HepG2 (cell line): ENCODE results near the gene RAD54L2. TPM values are rescaled to one million over a fixed set of nuclear protein-coding genes. Genes with fewer than 3 reads are reported as not detected.
A peak's percentile ranks its signal among the peaks of the same experiment; 100 is the strongest.

Source experiments
- DBP ChIP-seq: sonication (generic); formaldehyde crosslinking; IDR thresholded peaks from 2 replicates; pipeline ENCODE4 v1.4.0; 2020; ENCODE audit warnings: missing genetic modification reagents; ENCODE audit errors: not compliant biosample characterization
- IKZF5 ChIP-seq: IDR thresholded peaks from 2 replicates; pipeline ENCODE4 v1.6.1; 2018; ENCODE audit warnings: missing genetic modification reagents, mild to moderate bottlenecking, missing compliant biosample characterization
- JARID2 ChIP-seq: sonication (generic); formaldehyde crosslinking; IDR thresholded peaks from 2 replicates; pipeline ENCODE4 v1.8.1; 2023; ENCODE audit warnings: missing genetic modification reagents, inconsistent platforms; ENCODE audit not compliant: insufficient replicate concordance
- KDM4B ChIP-seq: sonication (generic); formaldehyde crosslinking; IDR thresholded peaks from 2 replicates; pipeline ENCODE4 v1.4.0; 2020; ENCODE audit warnings: missing genetic modification reagents
- KMT2B ChIP-seq: IDR thresholded peaks from 2 replicates; pipeline ENCODE4 v1.6.1; 2016; ENCODE audit warnings: missing genetic modification reagents, missing compliant biosample characterization
- NCOR1 ChIP-seq: fragments of 200-600 bp; sonication (generic); IDR thresholded peaks from 2 replicates; pipeline ENCODE4 v1.7.0; 2017; ENCODE audit warnings: antibody characterized with exemption, low read length, borderline replicate concordance
- NFE2L1 ChIP-seq: sonication (generic); formaldehyde crosslinking; IDR thresholded peaks from 2 replicates; pipeline ENCODE4 v1.4.0; 2020; ENCODE audit warnings: missing genetic modification reagents, mild to moderate bottlenecking, borderline replicate concordance
- PREB ChIP-seq: sonication (generic); formaldehyde crosslinking; IDR thresholded peaks from 2 replicates; pipeline ENCODE4 v1.4.0; 2020; ENCODE audit warnings: missing genetic modification reagents
- RORA ChIP-seq: sonication (generic); formaldehyde crosslinking; IDR thresholded peaks from 2 replicates; pipeline ENCODE4 v1.5.0; 2020; ENCODE audit warnings: mild to moderate bottlenecking, missing genetic modification reagents, moderate library complexity
- RXRB ChIP-seq: IDR thresholded peaks from 2 replicates; pipeline ENCODE4 v1.6.1; 2016; ENCODE audit warnings: borderline replicate concordance, missing genetic modification reagents, missing compliant biosample characterization
- SAP130 ChIP-seq: IDR thresholded peaks from 2 replicates; pipeline ENCODE4 v1.6.1; 2016; ENCODE audit warnings: low read depth
- TIGD3 ChIP-seq: sonication (generic); formaldehyde crosslinking; IDR thresholded peaks from 2 replicates; pipeline ENCODE4 v1.5.1; 2020; ENCODE audit warnings: mild to moderate bottlenecking, missing genetic modification reagents, borderline replicate concordance
- ZNF513 ChIP-seq: sonication (generic); formaldehyde crosslinking; conservative IDR thresholded peaks from 2 replicates; pipeline ENCODE4 v1.5.0; 2020; ENCODE audit warnings: missing genetic modification reagents
- ZNF569 ChIP-seq: sonication (generic); formaldehyde crosslinking; IDR thresholded peaks from 2 replicates; pipeline ENCODE4 v1.5.0; 2020; ENCODE audit warnings: mild to moderate bottlenecking, missing genetic modification reagents, moderate library complexity, borderline replicate concordance
- ZNF792 ChIP-seq: IDR thresholded peaks from 2 replicates; pipeline ENCODE4 v1.6.1; 2016
- polyA plus RNA-seq, 8 experiments: library from polyadenylated mRNA; depleted of rRNA in 3 of 8; stranded (reverse) in 7 of 8; unstranded in 1 of 8; fragments of >200 nt; fragmentation: Illumina TruSeq in 4 of 8; extraction: Trizol in 4 of 8; gene quantifications; 2 replicates each; pipeline versions ENCODE4 v1.2.1 to v1.2.3, GENCODE V29; 2011 to 2016; ENCODE audit warnings: low read depth in 4 of 8, missing spikeins in 1 of 8, mixed read lengths in 1 of 8; ENCODE audit not compliant: insufficient read depth in 1 of 8
- total RNA-seq, 5 experiments: library from RNA; depleted of rRNA; stranded (reverse); fragments of >200 nt; fragmentation: Illumina TruSeq; extraction: Trizol; gene quantifications; 2 replicates each; pipeline ENCODE4 v1.2.3, GENCODE V29; 2016; ENCODE audit warnings: low read depth in 1 of 5
- TF ChIP-seq, protein P1 (sequence below): IDR thresholded peaks from 2 replicates; pipeline ENCODE4 v1.6.1; 2016; ENCODE audit warnings: low read depth
- TF ChIP-seq, protein P2 (sequence below): IDR thresholded peaks from 2 replicates; pipeline ENCODE4 v1.6.1; 2016; ENCODE audit warnings: mild to moderate bottlenecking, missing biosample characterization, missing genetic modification reagents
- TF ChIP-seq, protein P3 (sequence below): sonication (generic); formaldehyde crosslinking; IDR thresholded peaks from 2 replicates; pipeline ENCODE4 v1.8.1; 2023; ENCODE audit warnings: mild to moderate bottlenecking, missing genetic modification reagents

The RAD54L2 gene
- total and polyA plus RNA-seq, 2 of the 13 experiments (the other 11 are each of a cell fraction or from before 2014, with no cell fraction given), result 5.5 to 14.8 TPM

DNA sequence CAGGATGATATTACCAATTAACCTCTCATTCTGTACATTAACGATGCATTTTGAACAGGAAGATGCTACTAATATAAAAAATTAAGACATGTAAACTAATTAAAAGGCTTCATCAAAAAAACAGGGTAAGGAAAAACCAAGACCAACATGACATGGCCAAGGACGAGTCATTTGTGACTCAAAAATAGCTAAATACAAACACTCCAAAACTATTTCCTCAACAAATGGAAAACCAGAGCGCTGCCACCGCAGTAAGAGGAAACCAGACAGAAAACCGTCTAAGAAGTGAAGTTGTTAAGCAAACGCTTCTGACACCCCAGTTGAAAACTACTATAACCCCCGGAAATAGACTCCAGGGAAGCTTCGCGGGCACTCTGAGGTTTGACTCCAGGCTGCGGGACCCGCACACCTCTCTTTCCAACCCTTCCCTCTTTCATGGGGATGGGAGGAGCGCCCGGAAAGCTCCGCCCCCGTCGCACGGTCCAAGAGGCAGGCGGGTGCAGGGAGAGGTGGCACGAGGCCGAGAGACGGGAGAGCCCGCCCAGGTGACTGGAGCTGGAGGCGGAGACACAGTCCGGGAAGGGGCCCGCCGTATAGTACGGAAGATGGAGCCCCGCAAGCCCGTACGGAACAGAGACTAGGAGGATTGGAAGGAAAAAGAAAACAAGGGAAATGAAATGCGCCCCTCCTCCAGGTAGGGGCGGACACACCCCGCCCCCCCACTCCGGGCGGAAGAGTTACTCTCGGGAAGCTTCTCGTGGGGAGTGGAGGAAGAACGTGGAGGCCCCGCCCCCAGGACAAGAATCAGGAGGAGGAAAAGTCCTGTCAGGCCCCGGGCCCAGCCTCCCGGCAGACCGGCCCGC lies 39.4 kb upstream of the RAD54L2 start (continued):
- peak; percentile 64 for TF ChIP-seq IKZF5
- no peak for TF ChIP-seq NFE2L1 (CRISPR knock-in tag)
- TF ChIP-seq TIGD3 (CRISPR knock-in tag), result 0 out of 2 replicates have a peak, but pooled peaks have one; percentile 75
- no peak for TF ChIP-seq ZNF513 (CRISPR knock-in tag)
- peak; percentile 56 for TF ChIP-seq KMT2B (CRISPR knock-in tag)
- no peak for TF ChIP-seq ZNF569 (CRISPR knock-in tag)
- peak; percentile 73 for TF ChIP-seq JARID2
- TF ChIP-seq DBP (CRISPR knock-in tag), result no peak
- TF ChIP-seq KDM4B (CRISPR knock-in tag), result no peak
- peak; percentile 93 for TF ChIP-seq SAP130
- no peak for TF ChIP-seq ZNF792 (CRISPR knock-in tag)
- TF ChIP-seq, protein P1, sequence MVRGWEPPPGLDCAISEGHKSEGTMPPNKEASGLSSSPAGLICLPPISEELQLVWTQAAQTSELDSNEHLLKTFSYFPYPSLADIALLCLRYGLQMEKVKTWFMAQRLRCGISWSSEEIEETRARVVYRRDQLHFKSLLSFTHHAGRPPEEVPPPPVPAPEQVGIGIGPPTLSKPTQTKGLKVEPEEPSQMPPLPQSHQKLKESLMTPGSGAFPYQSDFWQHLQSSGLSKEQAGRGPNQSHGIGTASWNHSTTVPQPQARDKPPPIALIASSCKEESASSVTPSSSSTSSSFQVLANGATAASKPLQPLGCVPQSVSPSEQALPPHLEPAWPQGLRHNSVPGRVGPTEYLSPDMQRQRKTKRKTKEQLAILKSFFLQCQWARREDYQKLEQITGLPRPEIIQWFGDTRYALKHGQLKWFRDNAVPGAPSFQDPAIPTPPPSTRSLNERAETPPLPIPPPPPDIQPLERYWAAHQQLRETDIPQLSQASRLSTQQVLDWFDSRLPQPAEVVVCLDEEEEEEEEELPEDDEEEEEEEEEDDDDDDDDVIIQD (CRISPR knock-in tag), result 0 out of 2 replicates have a peak, but pooled peaks have one; percentile 39
- TF ChIP-seq, protein P2, sequence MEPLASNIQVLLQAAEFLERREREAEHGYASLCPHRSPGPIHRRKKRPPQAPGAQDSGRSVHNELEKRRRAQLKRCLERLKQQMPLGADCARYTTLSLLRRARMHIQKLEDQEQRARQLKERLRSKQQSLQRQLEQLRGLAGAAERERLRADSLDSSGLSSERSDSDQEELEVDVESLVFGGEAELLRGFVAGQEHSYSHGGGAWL (CRISPR knock-in tag), result peak; percentile 35; the same call in 1 of the 2 replicates
- TF ChIP-seq, protein P3, sequence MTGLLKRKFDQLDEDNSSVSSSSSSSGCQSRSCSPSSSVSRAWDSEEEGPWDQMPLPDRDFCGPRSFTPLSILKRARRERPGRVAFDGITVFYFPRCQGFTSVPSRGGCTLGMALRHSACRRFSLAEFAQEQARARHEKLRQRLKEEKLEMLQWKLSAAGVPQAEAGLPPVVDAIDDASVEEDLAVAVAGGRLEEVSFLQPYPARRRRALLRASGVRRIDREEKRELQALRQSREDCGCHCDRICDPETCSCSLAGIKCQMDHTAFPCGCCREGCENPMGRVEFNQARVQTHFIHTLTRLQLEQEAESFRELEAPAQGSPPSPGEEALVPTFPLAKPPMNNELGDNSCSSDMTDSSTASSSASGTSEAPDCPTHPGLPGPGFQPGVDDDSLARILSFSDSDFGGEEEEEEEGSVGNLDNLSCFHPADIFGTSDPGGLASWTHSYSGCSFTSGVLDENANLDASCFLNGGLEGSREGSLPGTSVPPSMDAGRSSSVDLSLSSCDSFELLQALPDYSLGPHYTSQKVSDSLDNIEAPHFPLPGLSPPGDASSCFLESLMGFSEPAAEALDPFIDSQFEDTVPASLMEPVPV (CRISPR knock-in tag), result no peak; the same call in 1 of the 2 replicates
- peak; percentile 27; the same call in 1 of the 2 replicates for TF ChIP-seq RXRB
- TF ChIP-seq NCOR1, result peak; percentile 10; the same call in 1 of the 2 replicates
- no peak for TF ChIP-seq PREB (CRISPR knock-in tag)
- TF ChIP-seq RORA (CRISPR knock-in tag), result no peak
